Lung (tissue), 4 donors: Measurements from ENCODE around the gene CEP162. TPM values are rescaled to one million over a fixed set of nuclear protein-coding genes. Genes with fewer than 3 reads are reported as not detected.

Experiments used
- polyA plus RNA-seq, 2 donors: library from polyadenylated mRNA; stranded (reverse); fragments of 200-250 nt; gene quantifications; one replicate each; pipeline ENCODE4 v1.2.1, GENCODE V29; 2013
- total RNA-seq, 2 donors: library from RNA; depleted of rRNA in 1 of 2; stranded (reverse); fragments of >200 nt in 1 of 2; gene quantifications; one replicate each; pipeline ENCODE4 v1.2.1, GENCODE V29; 2014 to 2021
- donor health status: Bipolar disorder and iron deficiency.
- donor health status: healthy.
- donor health status: DM: yes; HTN: yes; CAD: no.

CEP162 gene
- total and polyA plus RNA-seq, 4 donors: 4.3 to 25.6 (median 8.7) TPM

Other genes starting within 250 kb of the CEP162 start
- gene MRAP2, start 193.9 kb downstream of the CEP162 start, total RNA-seq: 1 to 10 TPM; 2.0 to 4.2 TPM
- gene MRAP2, start 193.9 kb downstream of the CEP162 start, polyA plus RNA-seq: under 1 TPM; 0.34 to 0.59 TPM